ENCODE measurements around the gene BACH2. TPM values are rescaled to one million over a fixed set of nuclear protein-coding genes. Genes with fewer than 3 reads are reported as not detected.

Gene BACH2
- total and polyA plus RNA-seq, 2 experiments from 2014 or later: 1.6 to 5.7 TPM

DNA sequence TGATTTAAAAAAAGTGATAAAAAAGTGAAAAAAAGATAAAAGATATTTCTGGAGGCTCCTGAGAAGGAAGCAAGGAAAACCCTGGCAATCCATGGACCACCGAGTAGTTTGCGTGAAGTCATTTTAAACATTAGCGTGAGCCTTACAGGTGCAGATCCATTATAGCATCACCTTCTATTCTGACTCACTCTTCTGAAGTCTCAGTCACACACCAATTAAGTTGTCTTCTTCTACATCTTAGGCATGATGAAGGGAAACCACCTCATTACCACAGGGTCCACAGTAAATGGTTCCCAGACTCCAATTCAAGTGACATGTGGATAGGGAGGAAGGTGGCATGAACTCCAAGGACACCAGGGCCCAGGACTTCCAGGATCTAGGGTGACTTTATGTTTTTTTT is 303.2 kb downstream of the BACH2 start:
- DNase-seq (ENCODE audit: low spot score) (no peak), ATAC-seq (no peak)
- no peak overlapping the region for H3K4me2 ChIP-seq
- Mint-ChIP-seq H3K36me3 (ENCODE audit: low read depth) (no peaks in the 10 kb centered on the region), H3K27ac (no peak overlapping the region), H3K27me3 (ENCODE audit: insufficient read depth, low read depth, poor library complexity) (peaks cover 6% of the 10 kb centered on the region), H3K9me3 (no peaks in the 10 kb centered on the region), H3K4me3 (no peak overlapping the region), H3K4me1 (peaks cover 13% of the 10 kb centered on the region)
- H3K79me2 ChIP-seq (replicated peaks; ENCODE audit: insufficient read depth): no peaks in the 10 kb centered on the region
- no peaks in the 10 kb centered on the region for H3K27me3 ChIP-seq (ENCODE audit: insufficient read depth)
- 0 out of 2 replicates have a peak, but pooled peaks cover 6% of the 10 kb centered on the region for H3K4me1 ChIP-seq (ENCODE audit: insufficient read depth)
- H2AFZ ChIP-seq: no peak overlapping the region
- H3K4me3 ChIP-seq: no peak overlapping the region
- H3K9me2 ChIP-seq (ENCODE audit: insufficient read depth): peaks cover 11% of the 10 kb centered on the region
- H3K27ac ChIP-seq (ENCODE audit: low read depth): no peak overlapping the region
- TF ChIP-seq JUNB (IDR thresholded peaks at IDR 0.05; ENCODE audit: unreplicated experiment): no peak
- no peak for TF ChIP-seq CREB1 (CRISPR knock-in tag; IDR thresholded peaks at IDR 0.05; ENCODE audit: low read depth)
- no peak for TF ChIP-seq NANOG (IDR thresholded peaks at IDR 0.05; ENCODE audit: borderline replicate concordance)
- TF ChIP-seq POLR2AphosphoS5 (IDR thresholded peaks at IDR 0.05; ENCODE audit: low read depth): no peak
- no peak for TF ChIP-seq ZNF331 (CRISPR knock-in tag; IDR thresholded peaks at IDR 0.05; ENCODE audit: low read depth)
- no peak for TF ChIP-seq EZH2phosphoT487 (IDR thresholded peaks at IDR 0.05; ENCODE audit: unreplicated experiment)
- TF ChIP-seq, protein P1, sequence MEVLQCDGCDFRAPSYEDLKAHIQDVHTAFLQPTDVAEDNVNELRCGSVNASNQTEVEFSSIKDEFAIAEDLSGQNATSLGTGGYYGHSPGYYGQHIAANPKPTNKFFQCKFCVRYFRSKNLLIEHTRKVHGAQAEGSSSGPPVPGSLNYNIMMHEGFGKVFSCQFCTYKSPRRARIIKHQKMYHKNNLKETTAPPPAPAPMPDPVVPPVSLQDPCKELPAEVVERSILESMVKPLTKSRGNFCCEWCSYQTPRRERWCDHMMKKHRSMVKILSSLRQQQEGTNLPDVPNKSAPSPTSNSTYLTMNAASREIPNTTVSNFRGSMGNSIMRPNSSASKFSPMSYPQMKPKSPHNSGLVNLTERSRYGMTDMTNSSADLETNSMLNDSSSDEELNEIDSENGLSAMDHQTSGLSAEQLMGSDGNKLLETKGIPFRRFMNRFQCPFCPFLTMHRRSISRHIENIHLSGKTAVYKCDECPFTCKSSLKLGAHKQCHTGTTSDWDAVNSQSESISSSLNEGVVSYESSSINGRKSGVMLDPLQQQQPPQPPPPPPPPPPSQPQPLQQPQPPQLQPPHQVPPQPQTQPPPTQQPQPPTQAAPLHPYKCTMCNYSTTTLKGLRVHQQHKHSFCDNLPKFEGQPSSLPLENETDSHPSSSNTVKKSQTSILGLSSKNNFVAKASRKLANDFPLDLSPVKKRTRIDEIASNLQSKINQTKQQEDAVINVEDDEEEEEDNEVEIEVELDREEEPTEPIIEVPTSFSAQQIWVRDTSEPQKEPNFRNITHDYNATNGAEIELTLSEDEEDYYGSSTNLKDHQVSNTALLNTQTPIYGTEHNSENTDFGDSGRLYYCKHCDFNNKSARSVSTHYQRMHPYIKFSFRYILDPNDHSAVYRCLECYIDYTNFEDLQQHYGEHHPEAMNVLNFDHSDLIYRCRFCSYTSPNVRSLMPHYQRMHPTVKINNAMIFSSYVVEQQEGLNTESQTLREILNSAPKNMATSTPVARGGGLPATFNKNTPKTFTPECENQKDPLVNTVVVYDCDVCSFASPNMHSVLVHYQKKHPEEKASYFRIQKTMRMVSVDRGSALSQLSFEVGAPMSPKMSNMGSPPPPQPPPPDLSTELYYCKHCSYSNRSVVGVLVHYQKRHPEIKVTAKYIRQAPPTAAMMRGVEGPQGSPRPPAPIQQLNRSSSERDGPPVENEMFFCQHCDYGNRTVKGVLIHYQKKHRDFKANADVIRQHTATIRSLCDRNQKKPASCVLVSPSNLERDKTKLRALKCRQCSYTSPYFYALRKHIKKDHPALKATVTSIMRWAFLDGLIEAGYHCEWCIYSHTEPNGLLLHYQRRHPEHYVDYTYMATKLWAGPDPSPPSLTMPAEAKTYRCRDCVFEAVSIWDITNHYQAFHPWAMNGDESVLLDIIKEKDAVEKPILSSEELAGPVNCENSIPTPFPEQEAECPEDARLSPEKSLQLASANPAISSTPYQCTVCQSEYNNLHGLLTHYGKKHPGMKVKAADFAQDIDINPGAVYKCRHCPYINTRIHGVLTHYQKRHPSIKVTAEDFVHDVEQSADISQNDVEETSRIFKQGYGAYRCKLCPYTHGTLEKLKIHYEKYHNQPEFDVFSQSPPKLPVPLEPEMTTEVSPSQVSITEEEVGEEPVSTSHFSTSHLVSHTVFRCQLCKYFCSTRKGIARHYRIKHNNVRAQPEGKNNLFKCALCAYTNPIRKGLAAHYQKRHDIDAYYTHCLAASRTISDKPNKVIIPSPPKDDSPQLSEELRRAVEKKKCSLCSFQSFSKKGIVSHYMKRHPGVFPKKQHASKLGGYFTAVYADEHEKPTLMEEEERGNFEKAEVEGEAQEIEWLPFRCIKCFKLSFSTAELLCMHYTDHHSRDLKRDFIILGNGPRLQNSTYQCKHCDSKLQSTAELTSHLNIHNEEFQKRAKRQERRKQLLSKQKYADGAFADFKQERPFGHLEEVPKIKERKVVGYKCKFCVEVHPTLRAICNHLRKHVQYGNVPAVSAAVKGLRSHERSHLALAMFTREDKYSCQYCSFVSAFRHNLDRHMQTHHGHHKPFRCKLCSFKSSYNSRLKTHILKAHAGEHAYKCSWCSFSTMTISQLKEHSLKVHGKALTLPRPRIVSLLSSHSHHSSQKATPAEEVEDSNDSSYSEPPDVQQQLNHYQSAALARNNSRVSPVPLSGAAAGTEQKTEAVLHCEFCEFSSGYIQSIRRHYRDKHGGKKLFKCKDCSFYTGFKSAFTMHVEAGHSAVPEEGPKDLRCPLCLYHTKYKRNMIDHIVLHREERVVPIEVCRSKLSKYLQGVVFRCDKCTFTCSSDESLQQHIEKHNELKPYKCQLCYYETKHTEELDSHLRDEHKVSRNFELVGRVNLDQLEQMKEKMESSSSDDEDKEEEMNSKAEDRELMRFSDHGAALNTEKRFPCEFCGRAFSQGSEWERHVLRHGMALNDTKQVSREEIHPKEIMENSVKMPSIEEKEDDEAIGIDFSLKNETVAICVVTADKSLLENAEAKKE (CRISPR knock-in tag; IDR thresholded peaks at IDR 0.05): no peak
- TF ChIP-seq ETS1 (IDR thresholded peaks at IDR 0.05): no peak
- TF ChIP-seq ZNF114 (CRISPR knock-in tag; IDR thresholded peaks at IDR 0.05): no peak
- TF ChIP-seq, protein P2, sequence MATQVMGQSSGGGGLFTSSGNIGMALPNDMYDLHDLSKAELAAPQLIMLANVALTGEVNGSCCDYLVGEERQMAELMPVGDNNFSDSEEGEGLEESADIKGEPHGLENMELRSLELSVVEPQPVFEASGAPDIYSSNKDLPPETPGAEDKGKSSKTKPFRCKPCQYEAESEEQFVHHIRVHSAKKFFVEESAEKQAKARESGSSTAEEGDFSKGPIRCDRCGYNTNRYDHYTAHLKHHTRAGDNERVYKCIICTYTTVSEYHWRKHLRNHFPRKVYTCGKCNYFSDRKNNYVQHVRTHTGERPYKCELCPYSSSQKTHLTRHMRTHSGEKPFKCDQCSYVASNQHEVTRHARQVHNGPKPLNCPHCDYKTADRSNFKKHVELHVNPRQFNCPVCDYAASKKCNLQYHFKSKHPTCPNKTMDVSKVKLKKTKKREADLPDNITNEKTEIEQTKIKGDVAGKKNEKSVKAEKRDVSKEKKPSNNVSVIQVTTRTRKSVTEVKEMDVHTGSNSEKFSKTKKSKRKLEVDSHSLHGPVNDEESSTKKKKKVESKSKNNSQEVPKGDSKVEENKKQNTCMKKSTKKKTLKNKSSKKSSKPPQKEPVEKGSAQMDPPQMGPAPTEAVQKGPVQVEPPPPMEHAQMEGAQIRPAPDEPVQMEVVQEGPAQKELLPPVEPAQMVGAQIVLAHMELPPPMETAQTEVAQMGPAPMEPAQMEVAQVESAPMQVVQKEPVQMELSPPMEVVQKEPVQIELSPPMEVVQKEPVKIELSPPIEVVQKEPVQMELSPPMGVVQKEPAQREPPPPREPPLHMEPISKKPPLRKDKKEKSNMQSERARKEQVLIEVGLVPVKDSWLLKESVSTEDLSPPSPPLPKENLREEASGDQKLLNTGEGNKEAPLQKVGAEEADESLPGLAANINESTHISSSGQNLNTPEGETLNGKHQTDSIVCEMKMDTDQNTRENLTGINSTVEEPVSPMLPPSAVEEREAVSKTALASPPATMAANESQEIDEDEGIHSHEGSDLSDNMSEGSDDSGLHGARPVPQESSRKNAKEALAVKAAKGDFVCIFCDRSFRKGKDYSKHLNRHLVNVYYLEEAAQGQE (IDR thresholded peaks at IDR 0.05; ENCODE audit: unreplicated experiment): no peak
- no peak for TF ChIP-seq EZH2 (IDR thresholded peaks at IDR 0.05; ENCODE audit: low read depth, unreplicated experiment)
- no peaks in the 10 kb centered on the region for H3K36me3 ChIP-seq (ENCODE audit: insufficient read depth)
- H3F3A ChIP-seq (replicated peaks; ENCODE audit: low read depth): no peaks in the 10 kb centered on the region
- no peaks in the 10 kb centered on the region for H4K20me1 ChIP-seq (replicated peaks; ENCODE audit: insufficient read depth)

Measured in GM23338 (cell line).